ENCODE measurements around the gene GALNT2.

The GALNT2 gene

GRCh38 chr1:230112782-230113181, 45.7 kb downstream of the GALNT2 start:
- no peak for DNase-seq (ENCODE audit: low read depth)

GRCh38 chr1:230113235-230113592, 46.2 kb downstream of the GALNT2 start:
- DNase-seq (ENCODE audit: low read depth), result no peak

GRCh38 chr1:230113593-230114236, 46.7 kb downstream of the GALNT2 start:
- DNase-seq (ENCODE audit: low read depth), result peak; percentile 94

GRCh38 chr1:230114237-230114651, 47.2 kb downstream of the GALNT2 start:
- DNase-seq (ENCODE audit: low read depth), result no peak

- no peak for DNase-seq (ENCODE audit: low read depth)
Observed at GRCh38 chr1:230117694-230118093, 50.7 kb downstream of the GALNT2 start.

GRCh38 chr1:230119340-230119739, 52.3 kb downstream of the GALNT2 start:
- DNase-seq (ENCODE audit: low read depth), result no peak

- DNase-seq (ENCODE audit: low read depth), result no peak
Observed at GRCh38 chr1:230120289-230120920, 53.4 kb downstream of the GALNT2 start.

- DNase-seq (ENCODE audit: low read depth), result peak; percentile 56
Observed at GRCh38 chr1:230120921-230121381, 53.9 kb downstream of the GALNT2 start.

GRCh38 chr1:230121950-230122349, 54.9 kb downstream of the GALNT2 start:
- DNase-seq (ENCODE audit: low read depth), result no peak

GRCh38 chr1:230122366-230123279, 55.6 kb downstream of the GALNT2 start:
- no peak for DNase-seq (ENCODE audit: low read depth)

- DNase-seq (ENCODE audit: low read depth), result no peak
Observed at GRCh38 chr1:230123280-230124185, 56.5 kb downstream of the GALNT2 start.

- no peak for DNase-seq (ENCODE audit: low read depth)
Observed at GRCh38 chr1:230124186-230125128, 57.4 kb downstream of the GALNT2 start.

- no peak for DNase-seq (ENCODE audit: low read depth)
Observed at GRCh38 chr1:230125141-230125540, 58.1 kb downstream of the GALNT2 start.

- DNase-seq (ENCODE audit: low read depth), result no peak
Observed at GRCh38 chr1:230125640-230126528, 58.8 kb downstream of the GALNT2 start.

GRCh38 chr1:230126529-230127104, 59.6 kb downstream of the GALNT2 start:
- DNase-seq (ENCODE audit: low read depth), result no peak

- DNase-seq (ENCODE audit: low read depth), result no peak
Observed at GRCh38 chr1:230127105-230128054, 60.3 kb downstream of the GALNT2 start.

- no peak for DNase-seq (ENCODE audit: low read depth)
Observed at GRCh38 chr1:230128569-230129285, 61.7 kb downstream of the GALNT2 start.

All from ELR (cell line).